Brain microvascular endothelial cell (primary cell): ENCODE measurements around the gene PDP2.

Experiments used
- DNase-seq: peaks from one replicate; pipeline ENCODE4 v3.0.0-alpha.2; 2020
- H3K27ac ChIP-seq: fragments of 250-450 bp; sonication (Bioruptor Pico); 2 replicates; pipeline ENCODE4 v1.5.1; 2020; ENCODE audit warnings: mild to moderate bottlenecking, moderate library complexity
- H3K27me3 ChIP-seq: fragments of 250-450 bp; sonication (Bioruptor Pico); replicated peaks from 2 replicates; pipeline ENCODE4 v1.5.1; 2020; ENCODE audit warnings: mild to moderate bottlenecking
- H3K36me3 ChIP-seq: fragments of 250-450 bp; sonication (Bioruptor Pico); replicated peaks from 2 replicates; pipeline ENCODE4 v1.5.1; 2020; ENCODE audit warnings: mild to moderate bottlenecking
- H3K4me3 ChIP-seq: 2 replicates; pipeline ENCODE4 v1.5.1; 2011; ENCODE audit warnings: low read depth, mild to moderate bottlenecking, control low read depth, low read length, moderate library complexity
- in situ Hi-C: cut with HindIII; loops from 2 replicates; pipeline ENCODE4 v1.10.0; 2017; ENCODE audit warnings: low sequenced_read_pairs, low pct_ligation_motif_present
- TF ChIP-seq, protein P1 (sequence below): IDR thresholded peaks from 2 replicates; pipeline ENCODE4 v1.5.1; 2011; ENCODE audit warnings: low read depth, mild to moderate bottlenecking, moderate library complexity, low read length, control low read depth, inconsistent platforms; ENCODE audit errors: missing control alignments

Gene PDP2

DNA sequence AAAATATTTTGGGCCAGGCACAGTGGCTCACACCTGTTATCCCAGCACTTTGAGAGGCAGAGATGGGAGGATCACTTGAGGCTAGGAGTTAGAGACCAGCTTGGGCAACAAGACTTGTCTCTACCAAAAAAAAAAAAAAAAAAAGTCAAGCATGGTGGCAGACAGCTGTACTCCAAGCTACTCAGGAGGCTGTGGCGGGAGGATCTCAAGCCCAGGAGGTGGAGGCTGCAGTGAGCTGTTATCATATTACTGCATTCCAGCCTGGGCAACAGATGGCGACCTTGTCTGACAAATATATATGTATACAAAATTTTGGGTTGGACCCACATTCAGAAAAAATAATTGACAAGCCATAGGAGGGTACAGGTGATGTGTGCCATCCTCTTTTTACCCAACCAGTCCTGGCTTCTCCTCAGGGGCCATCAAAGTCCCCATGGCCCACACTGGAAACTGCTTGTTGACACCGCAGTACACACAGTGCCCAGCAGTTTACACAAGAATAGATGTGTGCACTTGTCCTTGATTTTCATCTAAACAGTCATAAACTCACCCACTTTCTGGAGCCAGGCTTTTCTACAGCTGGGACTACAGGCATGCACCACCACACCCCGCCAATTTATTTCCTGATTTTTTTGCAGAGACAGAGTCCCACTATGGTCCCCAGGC is 56.7 kb downstream of the PDP2 start:
- Histone ChIP-seq H3K4me3 (no peak overlapping the region), H3K27ac (no peak overlapping the region), H3K27me3 (no peaks in the 10 kb centered on the region), H3K36me3 (peaks cover 18% of the 10 kb centered on the region)
- no peak for DNase-seq
- in situ Hi-C loops, result no loop called here
- TF ChIP-seq, protein P1, sequence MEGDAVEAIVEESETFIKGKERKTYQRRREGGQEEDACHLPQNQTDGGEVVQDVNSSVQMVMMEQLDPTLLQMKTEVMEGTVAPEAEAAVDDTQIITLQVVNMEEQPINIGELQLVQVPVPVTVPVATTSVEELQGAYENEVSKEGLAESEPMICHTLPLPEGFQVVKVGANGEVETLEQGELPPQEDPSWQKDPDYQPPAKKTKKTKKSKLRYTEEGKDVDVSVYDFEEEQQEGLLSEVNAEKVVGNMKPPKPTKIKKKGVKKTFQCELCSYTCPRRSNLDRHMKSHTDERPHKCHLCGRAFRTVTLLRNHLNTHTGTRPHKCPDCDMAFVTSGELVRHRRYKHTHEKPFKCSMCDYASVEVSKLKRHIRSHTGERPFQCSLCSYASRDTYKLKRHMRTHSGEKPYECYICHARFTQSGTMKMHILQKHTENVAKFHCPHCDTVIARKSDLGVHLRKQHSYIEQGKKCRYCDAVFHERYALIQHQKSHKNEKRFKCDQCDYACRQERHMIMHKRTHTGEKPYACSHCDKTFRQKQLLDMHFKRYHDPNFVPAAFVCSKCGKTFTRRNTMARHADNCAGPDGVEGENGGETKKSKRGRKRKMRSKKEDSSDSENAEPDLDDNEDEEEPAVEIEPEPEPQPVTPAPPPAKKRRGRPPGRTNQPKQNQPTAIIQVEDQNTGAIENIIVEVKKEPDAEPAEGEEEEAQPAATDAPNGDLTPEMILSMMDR, result no peak

DNA sequence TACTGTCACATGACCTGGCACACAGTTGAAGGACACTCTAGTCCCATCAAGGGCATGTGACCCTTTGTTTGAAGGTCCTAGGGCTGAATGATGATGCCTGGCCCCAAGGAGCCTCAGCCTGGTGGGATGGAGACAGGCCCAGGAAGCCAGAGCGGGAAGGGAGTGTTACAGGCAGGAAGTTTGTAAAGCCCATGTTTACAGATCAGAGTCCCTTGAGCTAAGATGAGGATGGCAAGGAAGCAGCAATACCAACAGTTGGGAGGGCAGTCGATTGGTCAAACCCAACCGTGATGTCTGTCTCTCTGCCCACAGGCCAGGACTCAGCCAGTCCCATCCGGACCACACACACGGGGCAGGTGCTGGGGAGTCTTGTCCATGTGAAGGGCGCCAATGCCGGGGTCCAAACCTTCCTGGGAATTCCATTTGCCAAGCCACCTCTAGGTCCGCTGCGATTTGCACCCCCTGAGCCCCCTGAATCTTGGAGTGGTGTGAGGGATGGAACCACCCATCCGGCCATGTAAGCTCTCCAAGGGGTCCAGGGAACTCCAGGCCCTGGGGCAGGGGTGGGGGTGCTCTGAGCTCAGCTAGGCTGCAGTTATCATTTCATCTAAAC is 57.5 kb downstream of the PDP2 start:
- no peak overlapping the region for H3K4me3 ChIP-seq

DNA sequence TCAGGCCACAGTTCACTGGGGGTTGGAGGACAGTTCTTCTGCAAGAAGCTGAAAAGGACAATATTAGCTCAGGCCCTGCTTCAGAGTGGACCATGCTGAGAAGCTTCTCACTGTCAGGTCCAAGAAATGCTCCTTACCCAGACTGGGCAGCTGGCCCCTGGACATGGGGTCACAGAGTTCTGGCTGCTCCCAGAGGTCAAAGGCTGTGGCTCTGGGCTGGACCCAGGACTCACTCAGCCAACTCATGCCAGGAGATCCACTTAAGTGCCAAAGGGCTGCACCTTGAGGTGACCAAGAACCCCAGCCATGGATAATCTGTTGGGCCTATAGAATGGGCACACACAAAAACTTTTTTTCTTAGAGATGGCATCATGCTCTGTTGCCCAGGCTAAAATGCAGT is 59.1 kb downstream of the PDP2 start:
- in situ Hi-C loops, result no loop called here
- TF ChIP-seq, protein P1, result no peak
- Histone ChIP-seq H3K27ac (no peak overlapping the region), H3K36me3 (peaks cover 25% of the 10 kb centered on the region), H3K4me3 (no peak overlapping the region), H3K27me3 (no peaks in the 10 kb centered on the region)
- DNase-seq, result no peak

More for the DNA sequence above, 57.5 kb downstream of the PDP2 start:
- in situ Hi-C loops, result no loop called here
- peaks cover 22% of the 10 kb centered on the region for H3K36me3 ChIP-seq
- no peaks in the 10 kb centered on the region for H3K27me3 ChIP-seq
- no peak for DNase-seq
- no peak overlapping the region for H3K27ac ChIP-seq
- TF ChIP-seq, protein P1, result no peak

DNA sequence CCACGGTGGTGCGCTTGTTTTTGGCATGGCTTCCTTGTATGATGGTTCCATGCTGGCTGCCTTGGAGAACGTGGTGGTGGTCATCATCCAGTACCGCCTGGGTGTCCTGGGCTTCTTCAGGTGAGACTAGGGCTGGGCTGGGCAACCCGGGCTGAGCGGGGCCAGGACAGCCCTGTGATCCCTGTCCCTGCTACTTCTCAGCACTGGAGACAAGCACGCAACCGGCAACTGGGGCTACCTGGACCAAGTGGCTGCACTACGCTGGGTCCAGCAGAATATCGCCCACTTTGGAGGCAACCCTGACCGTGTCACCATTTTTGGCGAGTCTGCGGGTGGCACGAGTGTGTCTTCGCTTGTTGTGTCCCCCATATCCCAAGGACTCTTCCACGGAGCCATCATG is 59.9 kb downstream of the PDP2 start:
- no peak overlapping the region for H3K4me3 ChIP-seq
- H3K27me3 ChIP-seq, result no peaks in the 10 kb centered on the region
- DNase-seq, result no peak
- H3K27ac ChIP-seq, result no peak overlapping the region
- in situ Hi-C loops, result no loop called here
- TF ChIP-seq, protein P1, result no peak
- H3K36me3 ChIP-seq, result peaks cover 25% of the 10 kb centered on the region
